GM18511 (cell line): Measurements from ENCODE around the gene CACNB1.

ENCODE experiments used
- ATAC-seq: cut with Tn5 transposase; IDR thresholded peaks from one replicate; pipeline ENCODE4 v1.9.1; 2021; ENCODE audit warnings: mild to moderate bottlenecking, moderate library complexity; ENCODE audit not compliant: unreplicated experiment

Gene CACNB1

DNA sequence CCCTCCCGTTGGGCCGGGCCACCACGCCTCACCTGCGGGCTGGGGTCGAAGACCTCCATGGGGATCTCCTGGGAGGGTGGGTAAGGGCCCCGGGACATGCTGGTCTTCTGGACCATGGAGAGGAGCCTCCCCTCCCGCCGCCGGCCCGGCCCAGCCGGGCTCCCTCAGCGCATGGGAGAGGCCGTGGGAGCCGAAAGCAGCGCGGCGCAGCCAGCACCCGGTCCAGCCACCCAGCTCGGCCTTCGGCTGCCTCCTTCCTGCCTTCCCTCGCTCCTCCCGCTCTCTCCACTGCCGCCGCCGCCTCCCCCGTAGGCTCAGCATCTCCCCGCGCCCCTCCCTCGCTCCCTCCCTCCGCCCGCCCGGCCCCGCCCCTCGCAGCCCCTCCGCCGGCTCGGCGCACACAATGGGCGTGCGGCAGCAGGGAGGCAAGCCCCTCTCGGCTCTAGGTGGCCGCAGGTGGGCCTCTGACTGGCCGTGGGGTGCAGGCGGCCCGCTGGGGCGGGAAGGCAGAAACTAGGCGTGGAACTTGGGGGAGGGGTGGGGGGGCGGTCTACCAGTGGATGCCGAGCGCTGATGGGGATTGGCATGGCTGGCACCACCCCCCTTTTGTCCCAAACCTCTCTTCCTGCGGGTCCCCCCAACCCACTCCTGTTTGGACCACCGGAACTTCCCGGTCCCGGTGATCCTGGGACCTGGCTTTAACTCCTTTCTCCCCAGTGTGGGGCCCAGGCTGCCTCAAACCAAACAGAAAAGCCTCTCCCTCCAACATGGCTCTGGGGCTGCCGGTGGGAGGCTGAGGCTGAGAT, at the start of gene CACNB1:
Gene CACNB1, minus strand, starts transcription at position 290 of the 806 bp plus-strand sequence. Its CDS starts 174 bp downstream, at position 116.
- ATAC-seq: peak; percentile 42

DNA sequence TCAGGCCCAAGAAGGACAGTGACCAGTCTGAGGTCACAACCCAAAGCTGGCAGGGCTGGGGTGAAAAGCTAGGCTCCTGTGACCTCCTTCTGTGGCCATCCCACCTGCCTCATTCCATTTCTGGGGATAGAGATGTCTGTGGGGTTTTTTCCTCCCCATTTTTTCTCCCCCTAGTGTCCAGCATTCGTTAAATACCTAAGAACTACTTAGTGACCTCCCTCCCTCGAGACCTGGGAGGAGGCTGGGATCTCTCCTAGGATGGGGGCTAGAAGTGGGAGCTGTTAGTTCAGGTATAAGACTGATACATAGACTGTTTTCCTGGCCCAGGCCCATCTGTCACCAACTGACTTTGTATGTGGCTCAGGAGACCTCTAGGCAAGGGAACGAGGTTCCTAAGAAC, 48.8 kb upstream of the CACNB1 start:
- ATAC-seq: no peak

GRCh38 chr17:39244600-39245570, 47.4 kb upstream of the CACNB1 start:
- ATAC-seq: no peak

DNA sequence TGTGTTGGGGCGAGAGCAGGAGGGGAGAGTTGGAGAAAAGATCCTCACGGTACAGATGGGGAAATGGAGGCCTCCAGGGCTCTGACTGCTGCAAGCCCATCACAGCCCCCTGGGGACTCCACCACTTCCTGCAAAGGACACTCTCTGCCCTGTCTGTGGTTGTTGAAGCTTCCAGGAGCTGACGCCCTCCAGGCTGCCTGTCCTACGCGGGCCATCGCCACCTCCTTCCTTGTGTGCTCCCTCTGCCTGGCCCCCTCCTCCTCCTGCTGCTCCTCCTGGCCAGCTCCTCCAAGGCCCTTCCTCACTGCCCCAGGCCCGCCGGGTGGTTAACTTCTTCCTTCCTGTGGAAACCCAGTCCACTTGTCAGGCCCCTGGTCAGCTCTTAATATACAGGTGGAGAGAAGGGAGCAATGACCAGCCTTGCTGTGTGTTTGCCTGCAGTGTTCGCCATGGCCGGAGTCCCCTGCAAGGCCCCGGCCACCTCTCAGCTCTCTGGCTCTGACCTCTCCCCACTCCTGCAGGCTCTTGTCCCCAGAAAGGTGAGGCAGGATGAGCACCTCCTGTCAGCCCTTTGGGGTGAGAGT, 46.6 kb upstream of the CACNB1 start:
- no peak for ATAC-seq

DNA sequence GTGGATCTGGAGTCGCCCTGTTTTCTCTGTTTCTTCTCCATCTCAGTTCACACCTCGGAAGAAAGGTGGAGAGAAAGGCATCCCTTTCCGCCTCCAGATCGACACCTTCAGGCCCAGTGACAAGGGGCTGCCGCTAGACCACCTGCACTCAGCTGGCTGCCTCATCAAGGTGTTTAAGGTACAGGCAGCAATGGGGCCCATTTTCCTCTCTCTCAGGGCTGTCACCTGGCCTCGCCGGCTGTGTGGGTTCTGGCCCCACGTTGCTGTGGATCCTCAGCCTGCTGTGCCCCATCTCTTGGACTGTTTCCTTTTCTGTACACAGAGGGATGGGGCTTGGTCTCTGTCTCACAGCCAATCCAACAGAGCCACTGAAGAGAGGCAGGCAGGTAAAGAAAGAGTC, 45.7 kb upstream of the CACNB1 start:
- ATAC-seq: no peak

DNA sequence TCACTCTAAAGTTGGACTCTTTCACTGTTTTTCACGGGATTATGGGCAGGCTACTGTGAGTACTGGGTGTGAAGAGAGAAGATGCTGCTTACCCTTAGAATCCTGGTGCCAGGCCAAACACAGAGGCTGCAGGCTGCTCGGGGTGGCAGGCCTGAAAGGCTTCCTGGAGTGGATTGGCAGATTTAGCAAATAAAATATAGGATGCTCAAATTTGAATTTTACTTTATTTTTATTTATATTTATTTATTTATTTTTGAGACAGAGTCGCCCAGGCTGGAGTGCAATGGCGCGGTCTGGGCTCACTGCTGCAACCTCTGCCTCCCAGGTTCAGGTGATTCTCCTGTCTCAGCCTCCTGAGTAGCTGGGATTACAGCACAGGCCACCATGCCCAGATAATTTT, 43.2 kb upstream of the CACNB1 start:
- ATAC-seq: no peak

GRCh38 chr17:39239640-39240314, 42.3 kb upstream of the CACNB1 start:
- no peak for ATAC-seq

DNA sequence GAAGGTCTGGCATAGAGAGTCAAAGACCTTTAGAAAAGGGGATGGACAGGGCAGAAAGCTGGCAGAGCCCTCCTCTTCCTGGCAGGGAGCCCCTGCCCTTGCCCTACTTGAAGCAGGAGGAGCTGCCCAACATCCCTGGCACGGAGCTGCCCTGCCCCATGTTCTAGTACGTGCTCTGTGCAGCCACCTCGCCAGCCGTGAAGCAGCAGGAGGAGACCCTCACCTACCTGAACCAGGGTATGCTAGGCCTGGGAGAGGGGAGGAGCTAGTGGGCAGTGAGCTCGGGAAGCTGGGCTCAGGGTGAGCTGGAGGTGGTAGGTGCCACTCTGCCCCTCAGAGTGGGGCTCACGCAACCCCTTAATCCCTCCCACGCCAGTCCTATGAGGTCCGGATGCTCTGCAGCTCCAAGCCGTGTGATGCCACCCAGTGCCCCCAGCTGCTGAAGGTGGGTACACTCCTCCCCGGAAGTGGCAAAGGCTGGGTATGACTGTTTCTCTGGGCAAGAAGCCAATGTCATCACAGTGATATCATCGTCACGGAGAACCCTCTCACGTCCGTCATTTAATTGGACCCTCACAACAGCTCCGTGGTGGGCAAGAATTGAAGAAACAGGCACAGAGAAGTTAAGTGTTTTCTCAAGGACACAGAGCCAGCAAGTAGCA, 41.0 kb upstream of the CACNB1 start:
- ATAC-seq: no peak

- ATAC-seq: no peak
Measured at GRCh38 chr17:39237586-39237985, 40.1 kb upstream of the CACNB1 start.

DNA sequence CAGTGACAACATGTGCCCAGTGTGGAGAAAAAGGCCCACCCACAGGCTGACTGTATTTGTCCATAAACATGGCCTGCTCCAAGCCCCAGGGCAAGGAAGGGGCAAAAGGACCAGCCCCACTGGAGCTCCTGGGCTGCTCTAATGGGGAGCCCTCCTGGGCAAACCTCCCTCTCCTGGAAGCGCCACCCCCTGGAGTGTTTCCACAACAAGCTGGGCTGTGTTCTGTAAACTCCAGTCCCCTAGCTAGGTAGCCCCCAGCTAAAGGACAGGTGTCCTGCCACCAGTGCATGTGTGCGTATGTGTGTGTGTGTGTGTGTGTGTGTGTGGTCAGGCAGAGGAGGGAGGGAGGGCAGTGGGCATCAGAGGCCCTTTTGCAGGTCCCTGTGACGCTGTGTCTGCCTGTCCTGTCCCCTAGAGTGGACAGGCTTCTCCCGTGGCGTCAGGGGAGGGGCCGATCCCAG, 39.5 kb upstream of the CACNB1 start:
- ATAC-seq: no peak

DNA sequence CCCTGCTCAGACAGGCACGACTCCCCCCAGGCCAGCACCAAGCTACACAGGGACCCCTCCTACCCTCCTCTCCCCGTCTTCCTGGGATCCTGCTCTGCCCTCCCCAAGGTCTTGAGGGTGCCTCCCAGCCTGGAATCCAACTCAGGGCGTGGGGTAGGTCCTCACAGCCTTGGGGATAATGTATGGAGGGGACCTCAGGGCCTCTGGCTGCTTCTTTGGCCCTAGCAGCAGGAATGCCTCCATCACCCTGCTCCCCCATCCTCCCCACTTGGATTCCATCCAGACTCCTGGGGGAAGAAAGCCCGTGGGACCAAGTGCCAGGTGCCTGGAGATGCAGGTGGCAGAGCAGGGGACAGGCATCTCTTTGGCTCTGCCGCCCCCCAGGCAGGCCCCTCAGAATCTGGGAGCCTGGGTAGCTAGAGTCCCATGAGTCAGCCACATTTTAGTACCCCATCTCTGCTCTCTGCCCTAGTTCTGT, 39.0 kb upstream of the CACNB1 start:
- ATAC-seq: no peak

- ATAC-seq: no peak
Measured at GRCh38 chr17:39235555-39236449, 38.3 kb upstream of the CACNB1 start.

GRCh38 chr17:39231591-39232551, 34.4 kb upstream of the CACNB1 start:
- ATAC-seq: no peak

DNA sequence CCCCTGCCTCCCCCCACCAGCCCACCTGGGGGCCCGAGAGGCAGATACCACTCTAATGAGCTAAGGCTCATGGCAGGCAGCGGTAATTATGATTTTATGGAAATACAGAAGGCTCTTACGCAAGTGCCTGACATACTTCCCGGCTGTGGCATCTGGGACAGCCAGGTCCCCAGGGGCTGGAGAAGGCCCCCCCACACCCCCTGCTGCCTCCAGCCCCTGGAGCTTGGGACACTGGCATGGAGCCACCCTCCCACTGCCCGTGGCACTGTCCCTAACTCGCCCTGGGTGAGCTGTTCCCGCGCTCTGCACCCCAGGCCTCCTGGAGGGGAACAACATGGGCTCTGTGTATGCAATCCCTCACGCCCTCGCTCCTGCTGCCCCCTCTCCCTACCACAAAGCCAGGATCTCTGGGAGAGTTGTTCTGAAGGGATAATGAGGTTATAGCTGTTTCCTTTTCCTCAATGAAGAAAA, 33.7 kb upstream of the CACNB1 start:
- ATAC-seq: no peak

- no peak for ATAC-seq
Measured at GRCh38 chr17:39230361-39230760, 32.9 kb upstream of the CACNB1 start.

DNA sequence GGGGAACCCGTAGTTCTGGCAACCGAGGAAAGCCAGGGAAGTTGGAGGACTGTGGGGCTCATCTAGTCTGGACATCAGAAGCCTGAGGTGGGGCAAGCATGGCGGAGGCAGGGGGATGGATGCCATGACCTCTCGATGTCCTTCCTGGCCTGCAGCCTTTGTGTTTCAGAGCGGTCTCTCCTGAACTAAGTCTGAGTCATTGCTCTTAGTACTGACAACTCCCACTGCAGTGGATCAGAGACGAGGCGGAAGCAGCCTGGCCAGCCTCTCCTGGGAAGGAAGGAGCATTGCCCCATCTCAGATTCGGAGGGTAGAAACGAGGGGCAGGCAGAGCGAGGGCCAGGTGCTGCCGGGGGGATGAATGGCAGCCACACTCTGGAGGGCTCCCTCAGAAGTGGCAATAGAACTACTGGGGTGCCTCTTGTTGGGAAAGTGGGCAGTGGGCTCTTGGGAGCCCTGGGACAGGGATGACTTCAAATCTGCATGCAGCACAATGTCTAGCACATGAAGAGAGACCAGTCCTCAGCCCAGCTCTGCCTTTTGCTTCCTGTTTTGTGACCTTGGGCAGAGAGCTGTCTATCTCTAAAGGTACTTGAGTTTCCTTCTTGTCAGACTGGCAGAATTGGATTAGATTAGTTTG, 31.9 kb upstream of the CACNB1 start:
- no peak for ATAC-seq

GRCh38 chr17:39227364-39227919, 30.0 kb upstream of the CACNB1 start:
- ATAC-seq: no peak
